Liver (tissue), 9 donors: ENCODE results near the gene MND1. TPM values are rescaled to one million over a fixed set of nuclear protein-coding genes. Genes with fewer than 3 reads are reported as not detected.

ENCODE experiments used
- DNase-seq: peaks from one replicate; pipeline ENCODE4 v3.0.0-alpha.2; 2017; ENCODE audit warnings: low spot score
- H3K27ac ChIP-seq, 2 donors: one replicate each; pipeline ENCODE4 v1.7.0; 2013; ENCODE audit warnings: inconsistent platforms in 2 of 2, low read length in 2 of 2, control low read depth in 1 of 2, low read depth in 1 of 2, mild to moderate bottlenecking in 1 of 2
- H3K27me3 ChIP-seq, 4 donors: one replicate each; pipeline versions ENCODE4 v1.6.1 to v1.7.0; 2013; ENCODE audit warnings: low read length in 3 of 4, inconsistent platforms in 1 of 4, mild to moderate bottlenecking in 1 of 4, moderate library complexity in 1 of 4; ENCODE audit not compliant: control insufficient read depth in 4 of 4, insufficient read depth in 4 of 4
- H3K36me3 ChIP-seq, 4 donors: one replicate each; pipeline versions ENCODE4 v1.6.1 to v1.7.0; 2013; ENCODE audit warnings: low read length in 3 of 4, mild to moderate bottlenecking in 3 of 4, low read depth in 1 of 4, moderate library complexity in 1 of 4; ENCODE audit not compliant: control insufficient read depth in 4 of 4, insufficient read depth in 3 of 4
- H3K4me1 ChIP-seq, 4 donors: one replicate each; pipeline versions ENCODE4 v1.6.1 to v1.7.0; 2013; ENCODE audit warnings: low read length in 3 of 4, mild to moderate bottlenecking in 3 of 4, moderate library complexity in 1 of 4; ENCODE audit not compliant: control insufficient read depth in 4 of 4, insufficient read depth in 4 of 4
- H3K4me3 ChIP-seq, 3 donors: one replicate each; pipeline versions ENCODE4 v1.6.1 to v1.7.0; 2013; ENCODE audit warnings: low read length in 3 of 3, control low read depth in 1 of 3, low read depth in 1 of 3, mild to moderate bottlenecking in 1 of 3
- H3K9ac ChIP-seq, 2 donors: one replicate each; pipeline ENCODE4 v1.7.0; 2013; ENCODE audit warnings: low read length in 2 of 2, mild to moderate bottlenecking in 2 of 2, moderate library complexity in 2 of 2, control low read depth in 1 of 2, low read depth in 1 of 2
- H3K9me3 ChIP-seq, 4 donors: one replicate each; pipeline versions ENCODE4 v1.6.1 to v1.7.0; 2013; ENCODE audit warnings: low read length in 3 of 4; ENCODE audit not compliant: control insufficient read depth in 4 of 4
- EGR1 ChIP-seq, 2 donors: IDR thresholded peaks; 2 replicates each; pipeline ENCODE4 v1.6.1; 2016 to 2018; ENCODE audit warnings: antibody characterized with exemption in 2 of 2, low read depth in 2 of 2
- FOXA1 ChIP-seq: IDR thresholded peaks from 2 replicates; pipeline ENCODE4 v1.6.1; 2016; ENCODE audit warnings: antibody characterized with exemption
- FOXA2 ChIP-seq: IDR thresholded peaks from 2 replicates; pipeline ENCODE4 v1.6.1; 2016; ENCODE audit warnings: antibody characterized with exemption
- GABPA ChIP-seq, 2 donors: IDR thresholded peaks in 1 of 2; conservative IDR thresholded peaks in 1 of 2; 2 replicates each; pipeline ENCODE4 v1.6.1; 2016; ENCODE audit warnings: antibody characterized with exemption in 2 of 2, mild to moderate bottlenecking in 1 of 2, moderate library complexity in 1 of 2
- HNF4A ChIP-seq, 2 donors: conservative IDR thresholded peaks; 2 replicates each; pipeline ENCODE4 v1.6.1; 2016; ENCODE audit warnings: antibody characterized with exemption in 2 of 2, mild to moderate bottlenecking in 2 of 2
- HNF4G ChIP-seq: IDR thresholded peaks from 2 replicates; pipeline ENCODE4 v1.6.1; 2016; ENCODE audit warnings: antibody characterized with exemption
- JUND ChIP-seq, 2 donors: IDR thresholded peaks; 2 replicates each; pipeline ENCODE4 v1.6.1; 2016; ENCODE audit warnings: antibody characterized with exemption in 2 of 2
- NR2F2 ChIP-seq: IDR thresholded peaks from 2 replicates; pipeline ENCODE4 v1.6.1; 2016; ENCODE audit warnings: antibody characterized with exemption
- RAD21 ChIP-seq, 2 donors: IDR thresholded peaks; 2 replicates each; pipeline ENCODE4 v1.6.1; 2016; ENCODE audit warnings: antibody characterized with exemption in 2 of 2, mild to moderate bottlenecking in 2 of 2
- RXRA ChIP-seq, 2 donors: IDR thresholded peaks; 2 replicates each; pipeline ENCODE4 v1.6.1; 2017 to 2018; ENCODE audit warnings: antibody characterized with exemption in 2 of 2, mild to moderate bottlenecking in 1 of 2
- SP1 ChIP-seq: IDR thresholded peaks from 2 replicates; pipeline ENCODE4 v1.6.1; 2018; ENCODE audit warnings: antibody characterized with exemption, mild to moderate bottlenecking
- TAF1 ChIP-seq: conservative IDR thresholded peaks from 2 replicates; pipeline ENCODE4 v1.6.1; 2016; ENCODE audit warnings: antibody characterized with exemption, mild to moderate bottlenecking
- YY1 ChIP-seq: IDR thresholded peaks from 2 replicates; pipeline ENCODE4 v1.6.1; 2016; ENCODE audit warnings: antibody characterized with exemption, mild to moderate bottlenecking
- WGBS: extraction: QIAGEN DNeasy Blood & Tissue Kit; methylation state at CpG from one replicate; pipeline ENCODE4 v1.1.7; 2013; 5-methylcytosine and 5-hydroxymethylcytosine counted together
- polyA plus RNA-seq, 2 donors: library from polyadenylated mRNA; stranded (reverse) in 1 of 2; unstranded in 1 of 2; fragments of 200-250 nt in 1 of 2; fragments of >200 nt in 1 of 2; fragmentation: Nextera tagmentation in 1 of 2; extraction: Ambion mirVana in 1 of 2; gene quantifications; one replicate each; pipeline versions ENCODE4 v1.2.1 to v1.2.3, GENCODE V29; 2013 to 2015
- total RNA-seq, 2 donors: library from RNA; depleted of rRNA; stranded (reverse); fragments of >200 nt; gene quantifications; one replicate each; pipeline ENCODE4 v1.2.3, GENCODE V29; 2014
- TF ChIP-seq, protein P1 (sequence below): IDR thresholded peaks from 2 replicates; pipeline ENCODE4 v1.6.1; 2016; ENCODE audit warnings: antibody characterized with exemption
- TF ChIP-seq, protein P2 (sequence below): fragments of 150-350 bp; IDR thresholded peaks from 2 replicates; pipeline ENCODE4 v1.5.1; 2017; ENCODE audit warnings: improper control_type of control experiment, low read depth, low read length; ENCODE audit not compliant: missing input control
- TF ChIP-seq, protein P3 (sequence below): IDR thresholded peaks from 2 replicates; pipeline ENCODE4 v1.6.1; 2016; ENCODE audit warnings: antibody characterized with exemption
- TF ChIP-seq, protein P4 (sequence below): IDR thresholded peaks from 2 replicates; pipeline ENCODE4 v1.6.1; 2016; ENCODE audit warnings: antibody characterized with exemption, mild to moderate bottlenecking
- TF ChIP-seq, protein P5 (sequence below): IDR thresholded peaks from 2 replicates; pipeline ENCODE4 v1.6.1; 2016; ENCODE audit warnings: antibody characterized with exemption
- donor health status: healthy.
- donor health status: healthy.
- donor health status: healthy.
- donor health status: healthy.
- donor health status: healthy.

Gene MND1
- total and polyA plus RNA-seq, 4 donors: 0.17 to 2.5 (median 0.42) TPM

DNA sequence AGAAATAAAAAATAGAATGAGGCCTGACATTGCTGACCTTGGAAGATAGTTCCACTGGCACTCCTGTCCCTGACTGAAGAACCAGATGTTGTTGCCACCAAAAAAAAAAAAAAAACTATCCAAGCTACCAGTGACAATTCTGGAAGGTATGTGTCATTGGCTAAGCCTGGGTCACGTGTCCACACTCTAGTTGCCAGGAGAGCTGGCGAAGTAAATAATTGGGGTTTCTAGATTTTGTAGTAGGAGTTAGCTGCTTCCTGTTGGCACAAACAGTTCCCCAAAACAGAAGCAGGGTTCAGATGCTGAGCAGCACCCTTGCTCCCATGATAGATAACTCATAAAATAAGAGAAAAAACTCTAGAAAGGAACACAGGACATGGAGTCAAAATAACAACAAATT, 20.5 kb downstream of the MND1 start:
- 95% methylated on average over 2 of the region's 2 CpGs for WGBS
- Histone ChIP-seq H3K27ac (no peak overlapping the region), H3K9me3 (no peaks in the 10 kb centered on the region), H3K4me3 (no peak overlapping the region), H3K27me3 (no peaks in the 10 kb centered on the region), H3K4me1 (no peaks in the 10 kb centered on the region), H3K36me3 (no peaks in the 10 kb centered on the region), H3K9ac (no peak overlapping the region)
- DNase-seq: no peak
- TF ChIP-seq, protein P1, sequence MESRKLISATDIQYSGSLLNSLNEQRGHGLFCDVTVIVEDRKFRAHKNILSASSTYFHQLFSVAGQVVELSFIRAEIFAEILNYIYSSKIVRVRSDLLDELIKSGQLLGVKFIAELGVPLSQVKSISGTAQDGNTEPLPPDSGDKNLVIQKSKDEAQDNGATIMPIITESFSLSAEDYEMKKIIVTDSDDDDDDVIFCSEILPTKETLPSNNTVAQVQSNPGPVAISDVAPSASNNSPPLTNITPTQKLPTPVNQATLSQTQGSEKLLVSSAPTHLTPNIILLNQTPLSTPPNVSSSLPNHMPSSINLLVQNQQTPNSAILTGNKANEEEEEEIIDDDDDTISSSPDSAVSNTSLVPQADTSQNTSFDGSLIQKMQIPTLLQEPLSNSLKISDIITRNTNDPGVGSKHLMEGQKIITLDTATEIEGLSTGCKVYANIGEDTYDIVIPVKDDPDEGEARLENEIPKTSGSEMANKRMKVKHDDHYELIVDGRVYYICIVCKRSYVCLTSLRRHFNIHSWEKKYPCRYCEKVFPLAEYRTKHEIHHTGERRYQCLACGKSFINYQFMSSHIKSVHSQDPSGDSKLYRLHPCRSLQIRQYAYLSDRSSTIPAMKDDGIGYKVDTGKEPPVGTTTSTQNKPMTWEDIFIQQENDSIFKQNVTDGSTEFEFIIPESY: no peak
- TF ChIP-seq RXRA (IDR thresholded peaks at IDR 0.05) (no peak), TAF1 (no peak)

DNA sequence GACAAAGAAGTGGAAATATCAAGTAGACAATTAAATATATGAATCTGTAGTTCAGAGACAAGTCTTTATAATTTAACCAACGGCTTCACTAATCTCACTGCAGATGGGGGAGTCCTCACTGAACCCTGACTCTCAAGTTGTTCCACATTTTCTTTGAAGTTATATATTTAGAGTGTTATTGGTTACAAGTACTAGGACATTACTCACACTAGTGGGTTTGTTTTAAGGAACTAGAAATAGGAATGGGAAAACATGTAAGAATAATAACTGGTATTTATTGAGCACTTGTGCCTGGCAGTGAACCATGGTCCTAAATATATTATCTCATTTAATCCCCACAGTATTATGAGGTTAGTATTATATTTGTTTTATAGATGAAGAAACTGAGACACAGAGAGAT, 22.0 kb downstream of the MND1 start:
- DNase-seq: no peak
- Histone ChIP-seq H3K4me3 (no peak overlapping the region), H3K27ac (no peak overlapping the region), H3K9me3 (no peaks in the 10 kb centered on the region), H3K27me3 (no peaks in the 10 kb centered on the region), H3K36me3 (no peaks in the 10 kb centered on the region), H3K9ac (no peak overlapping the region), H3K4me1 (no peaks in the 10 kb centered on the region)
- TF ChIP-seq, protein P2, sequence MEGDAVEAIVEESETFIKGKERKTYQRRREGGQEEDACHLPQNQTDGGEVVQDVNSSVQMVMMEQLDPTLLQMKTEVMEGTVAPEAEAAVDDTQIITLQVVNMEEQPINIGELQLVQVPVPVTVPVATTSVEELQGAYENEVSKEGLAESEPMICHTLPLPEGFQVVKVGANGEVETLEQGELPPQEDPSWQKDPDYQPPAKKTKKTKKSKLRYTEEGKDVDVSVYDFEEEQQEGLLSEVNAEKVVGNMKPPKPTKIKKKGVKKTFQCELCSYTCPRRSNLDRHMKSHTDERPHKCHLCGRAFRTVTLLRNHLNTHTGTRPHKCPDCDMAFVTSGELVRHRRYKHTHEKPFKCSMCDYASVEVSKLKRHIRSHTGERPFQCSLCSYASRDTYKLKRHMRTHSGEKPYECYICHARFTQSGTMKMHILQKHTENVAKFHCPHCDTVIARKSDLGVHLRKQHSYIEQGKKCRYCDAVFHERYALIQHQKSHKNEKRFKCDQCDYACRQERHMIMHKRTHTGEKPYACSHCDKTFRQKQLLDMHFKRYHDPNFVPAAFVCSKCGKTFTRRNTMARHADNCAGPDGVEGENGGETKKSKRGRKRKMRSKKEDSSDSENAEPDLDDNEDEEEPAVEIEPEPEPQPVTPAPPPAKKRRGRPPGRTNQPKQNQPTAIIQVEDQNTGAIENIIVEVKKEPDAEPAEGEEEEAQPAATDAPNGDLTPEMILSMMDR: no peak
- TF ChIP-seq TAF1 (no peak), HNF4A (conservative IDR thresholded peaks at IDR 0.05) (no peak), GABPA (IDR thresholded peaks at IDR 0.05 in 1 of 2, conservative IDR thresholded peaks at IDR 0.05 in 1 of 2) (no peak), FOXA1 (no peak), RXRA (IDR thresholded peaks at IDR 0.05) (no peak), FOXA2 (no peak)
- TF ChIP-seq, protein P3, sequence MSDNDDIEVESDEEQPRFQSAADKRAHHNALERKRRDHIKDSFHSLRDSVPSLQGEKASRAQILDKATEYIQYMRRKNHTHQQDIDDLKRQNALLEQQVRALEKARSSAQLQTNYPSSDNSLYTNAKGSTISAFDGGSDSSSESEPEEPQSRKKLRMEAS: no peak
- 98% methylated on average over 1 of the region's 1 CpG for WGBS

DNA sequence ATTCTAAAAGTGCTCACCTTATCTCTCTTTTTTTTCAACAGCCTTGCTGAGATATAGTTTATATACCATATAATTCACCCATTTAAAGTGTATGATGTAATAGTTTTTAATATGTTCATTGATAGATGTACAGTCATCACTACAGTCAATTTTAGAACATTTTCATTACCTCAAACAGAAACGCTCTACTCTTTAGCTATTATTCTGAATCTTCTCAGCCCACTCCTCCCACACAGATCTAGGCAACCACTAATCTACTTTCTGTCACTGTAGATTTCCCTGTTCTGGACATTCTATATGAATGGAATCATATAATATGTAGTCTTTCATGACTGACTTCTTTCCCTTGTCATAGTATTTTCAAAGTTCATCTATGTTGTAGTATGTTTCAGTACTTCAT, 22.6 kb downstream of the MND1 start:
- H3K4me1 ChIP-seq: no peaks in the 10 kb centered on the region
- WGBS: 94% methylated on average over 1 of the region's 1 CpG
- H3K9ac ChIP-seq: no peak overlapping the region
- no peaks in the 10 kb centered on the region for H3K9me3 ChIP-seq
- H3K36me3 ChIP-seq: no peaks in the 10 kb centered on the region
- DNase-seq: no peak
- TF ChIP-seq HNF4G: no peak
- TF ChIP-seq RAD21 (IDR thresholded peaks at IDR 0.05): no peak
- TF ChIP-seq GABPA (IDR thresholded peaks at IDR 0.05 in 1 of 2, conservative IDR thresholded peaks at IDR 0.05 in 1 of 2): no peak
- TF ChIP-seq NR2F2: no peak
- no peak for TF ChIP-seq FOXA2
- TF ChIP-seq, protein P2: no peak
- no peak for TF ChIP-seq TAF1
- TF ChIP-seq FOXA1: no peak
- TF ChIP-seq, protein P3: no peak
- no peak for TF ChIP-seq JUND (IDR thresholded peaks at IDR 0.05)
- no peak for TF ChIP-seq YY1
- TF ChIP-seq, protein P4, sequence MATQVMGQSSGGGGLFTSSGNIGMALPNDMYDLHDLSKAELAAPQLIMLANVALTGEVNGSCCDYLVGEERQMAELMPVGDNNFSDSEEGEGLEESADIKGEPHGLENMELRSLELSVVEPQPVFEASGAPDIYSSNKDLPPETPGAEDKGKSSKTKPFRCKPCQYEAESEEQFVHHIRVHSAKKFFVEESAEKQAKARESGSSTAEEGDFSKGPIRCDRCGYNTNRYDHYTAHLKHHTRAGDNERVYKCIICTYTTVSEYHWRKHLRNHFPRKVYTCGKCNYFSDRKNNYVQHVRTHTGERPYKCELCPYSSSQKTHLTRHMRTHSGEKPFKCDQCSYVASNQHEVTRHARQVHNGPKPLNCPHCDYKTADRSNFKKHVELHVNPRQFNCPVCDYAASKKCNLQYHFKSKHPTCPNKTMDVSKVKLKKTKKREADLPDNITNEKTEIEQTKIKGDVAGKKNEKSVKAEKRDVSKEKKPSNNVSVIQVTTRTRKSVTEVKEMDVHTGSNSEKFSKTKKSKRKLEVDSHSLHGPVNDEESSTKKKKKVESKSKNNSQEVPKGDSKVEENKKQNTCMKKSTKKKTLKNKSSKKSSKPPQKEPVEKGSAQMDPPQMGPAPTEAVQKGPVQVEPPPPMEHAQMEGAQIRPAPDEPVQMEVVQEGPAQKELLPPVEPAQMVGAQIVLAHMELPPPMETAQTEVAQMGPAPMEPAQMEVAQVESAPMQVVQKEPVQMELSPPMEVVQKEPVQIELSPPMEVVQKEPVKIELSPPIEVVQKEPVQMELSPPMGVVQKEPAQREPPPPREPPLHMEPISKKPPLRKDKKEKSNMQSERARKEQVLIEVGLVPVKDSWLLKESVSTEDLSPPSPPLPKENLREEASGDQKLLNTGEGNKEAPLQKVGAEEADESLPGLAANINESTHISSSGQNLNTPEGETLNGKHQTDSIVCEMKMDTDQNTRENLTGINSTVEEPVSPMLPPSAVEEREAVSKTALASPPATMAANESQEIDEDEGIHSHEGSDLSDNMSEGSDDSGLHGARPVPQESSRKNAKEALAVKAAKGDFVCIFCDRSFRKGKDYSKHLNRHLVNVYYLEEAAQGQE: no peak
- no peak for TF ChIP-seq HNF4A (conservative IDR thresholded peaks at IDR 0.05)
- no peak for TF ChIP-seq RXRA (IDR thresholded peaks at IDR 0.05)
- no peak for TF ChIP-seq SP1
- TF ChIP-seq EGR1 (IDR thresholded peaks at IDR 0.05; ENCODE audit: low read depth in 2 of 2): no peak
- TF ChIP-seq, protein P5, sequence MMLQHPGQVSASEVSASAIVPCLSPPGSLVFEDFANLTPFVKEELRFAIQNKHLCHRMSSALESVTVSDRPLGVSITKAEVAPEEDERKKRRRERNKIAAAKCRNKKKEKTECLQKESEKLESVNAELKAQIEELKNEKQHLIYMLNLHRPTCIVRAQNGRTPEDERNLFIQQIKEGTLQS: no peak
- H3K4me3 ChIP-seq: no peak overlapping the region
- H3K27me3 ChIP-seq: no peaks in the 10 kb centered on the region
- no peak overlapping the region for H3K27ac ChIP-seq
